PC-9 (cell line): ENCODE measurements around the gene MEIS2.

Experiments
- EZH2 ChIP-seq: fragments of 200-600 bp; sonication (generic); IDR thresholded peaks from 2 replicates; pipeline ENCODE4 v1.8.0; 2017; ENCODE audit warnings: antibody characterized with exemption, low read depth
- TF ChIP-seq, protein P1 (sequence below): fragments of 200-600 bp; sonication (generic); conservative IDR thresholded peaks from 2 replicates; pipeline ENCODE4 v1.6.1; 2017; ENCODE audit warnings: mixed run types, antibody characterized with exemption, mild to moderate bottlenecking, moderate library complexity

DNA sequence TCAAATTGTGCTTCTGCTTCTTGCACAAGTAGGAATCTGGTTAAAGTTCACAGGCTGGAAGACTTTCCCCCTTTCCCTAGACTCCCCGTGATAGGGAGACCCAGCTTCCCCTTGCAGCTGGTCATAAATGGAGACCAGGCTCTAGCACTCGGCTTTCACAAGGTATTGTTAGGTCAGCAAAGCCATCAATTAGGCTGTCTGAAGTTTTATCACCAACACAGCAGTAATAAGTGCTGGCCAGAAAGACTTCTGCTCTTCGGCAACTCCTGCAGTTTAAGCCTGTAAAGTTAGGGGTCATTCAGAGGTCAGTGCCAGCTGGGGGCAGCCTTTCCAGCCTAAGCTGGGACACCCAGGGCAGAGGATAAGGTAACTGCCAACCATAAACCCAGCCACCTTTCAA, 203.4 kb downstream of the MEIS2 start:
- TF ChIP-seq, protein P1, sequence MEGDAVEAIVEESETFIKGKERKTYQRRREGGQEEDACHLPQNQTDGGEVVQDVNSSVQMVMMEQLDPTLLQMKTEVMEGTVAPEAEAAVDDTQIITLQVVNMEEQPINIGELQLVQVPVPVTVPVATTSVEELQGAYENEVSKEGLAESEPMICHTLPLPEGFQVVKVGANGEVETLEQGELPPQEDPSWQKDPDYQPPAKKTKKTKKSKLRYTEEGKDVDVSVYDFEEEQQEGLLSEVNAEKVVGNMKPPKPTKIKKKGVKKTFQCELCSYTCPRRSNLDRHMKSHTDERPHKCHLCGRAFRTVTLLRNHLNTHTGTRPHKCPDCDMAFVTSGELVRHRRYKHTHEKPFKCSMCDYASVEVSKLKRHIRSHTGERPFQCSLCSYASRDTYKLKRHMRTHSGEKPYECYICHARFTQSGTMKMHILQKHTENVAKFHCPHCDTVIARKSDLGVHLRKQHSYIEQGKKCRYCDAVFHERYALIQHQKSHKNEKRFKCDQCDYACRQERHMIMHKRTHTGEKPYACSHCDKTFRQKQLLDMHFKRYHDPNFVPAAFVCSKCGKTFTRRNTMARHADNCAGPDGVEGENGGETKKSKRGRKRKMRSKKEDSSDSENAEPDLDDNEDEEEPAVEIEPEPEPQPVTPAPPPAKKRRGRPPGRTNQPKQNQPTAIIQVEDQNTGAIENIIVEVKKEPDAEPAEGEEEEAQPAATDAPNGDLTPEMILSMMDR, result no peak
- TF ChIP-seq EZH2, result no peak
